Esophagus squamous epithelium (tissue), 4 donors: ENCODE results near the gene SLC38A1.

Source experiments
- CTCF ChIP-seq, 6 experiments: fragments of 450-650 bp in 4 of 6; fragments of 200-600 bp in 2 of 6; sonication (generic) in 2 of 6; IDR thresholded peaks; one replicate each; pipeline ENCODE4 v1.5.1; 2016 to 2019; ENCODE audit warnings: antibody characterized with exemption in 6 of 6, mild to moderate bottlenecking in 4 of 6, moderate library complexity in 4 of 6
- POLR2A ChIP-seq, 4 donors: fragments of 450-650 bp; IDR thresholded peaks; one replicate each; pipeline ENCODE4 v1.6.1; 2017; ENCODE audit warnings: antibody characterized with exemption in 4 of 4, mild to moderate bottlenecking in 4 of 4, moderate library complexity in 3 of 4

GRCh38 chr12:46217541-46218321 lies 51.1 kb downstream of the SLC38A1 start:
- TF ChIP-seq CTCF (IDR thresholded peaks at IDR 0.05) (no peak), POLR2A (IDR thresholded peaks at IDR 0.05) (no peak)
